Islet of Langerhans (tissue), 1 donor: Measurements from ENCODE around the gene TMEM259.

Experiments used
- FAIRE-seq: peaks from one replicate; lab custom pipeline; 2011; peaks lifted over from hg19 to GRCh38; lab: Jason Lieb, UNC

TMEM259 gene

DNA sequence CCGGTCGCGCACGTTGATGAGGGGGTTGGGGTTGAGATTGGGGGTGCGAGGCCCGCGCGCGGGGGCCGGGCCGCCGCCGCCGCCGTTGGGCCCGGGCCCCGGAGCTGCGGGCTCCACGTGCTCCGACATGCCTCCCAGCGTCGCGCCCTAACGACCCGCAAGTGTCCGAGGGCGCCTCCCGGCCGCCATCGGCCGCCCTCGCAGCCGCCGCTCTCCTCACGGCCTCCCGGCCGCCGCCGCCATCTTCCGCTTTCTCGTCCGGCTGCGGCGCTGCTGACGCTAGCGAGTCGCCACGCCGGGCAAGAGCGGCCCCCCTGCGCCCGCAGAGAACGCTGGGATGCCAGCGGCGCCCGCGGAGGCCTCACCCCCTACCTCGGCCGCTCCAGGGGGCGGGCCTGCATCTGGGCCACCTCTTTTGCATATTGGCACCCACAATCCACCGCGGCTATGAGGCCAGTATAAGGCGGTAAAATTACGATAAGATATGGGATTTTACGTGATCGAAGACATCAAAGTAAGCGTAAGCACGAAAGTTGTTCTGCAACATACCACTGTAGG lies at the start of gene TMEM259:
Gene TMEM259 (minus strand): TSS at position 256 of the 558 bp plus-strand sequence. CDS start 127 bp downstream, at position 129.
- no peak for FAIRE-seq

DNA sequence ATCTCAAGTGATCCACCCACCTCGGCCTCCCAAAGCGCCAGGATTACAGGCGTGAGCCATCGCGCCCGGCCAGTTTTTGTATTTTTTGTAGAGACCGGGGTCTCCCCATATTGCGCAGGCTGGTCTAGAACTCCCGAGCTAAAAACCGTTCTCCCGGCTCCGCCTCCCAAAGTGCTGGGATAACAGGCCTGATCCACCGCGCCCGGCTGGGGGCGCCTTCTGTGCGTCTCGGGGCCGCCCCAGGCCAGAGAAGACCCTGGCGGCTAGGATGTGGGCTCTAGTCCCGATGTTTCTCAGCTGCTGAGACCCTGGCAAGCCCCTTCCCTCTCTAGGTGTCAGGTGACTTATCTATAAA lies 49.6 kb upstream of the TMEM259 start:
- no peak for FAIRE-seq

DNA sequence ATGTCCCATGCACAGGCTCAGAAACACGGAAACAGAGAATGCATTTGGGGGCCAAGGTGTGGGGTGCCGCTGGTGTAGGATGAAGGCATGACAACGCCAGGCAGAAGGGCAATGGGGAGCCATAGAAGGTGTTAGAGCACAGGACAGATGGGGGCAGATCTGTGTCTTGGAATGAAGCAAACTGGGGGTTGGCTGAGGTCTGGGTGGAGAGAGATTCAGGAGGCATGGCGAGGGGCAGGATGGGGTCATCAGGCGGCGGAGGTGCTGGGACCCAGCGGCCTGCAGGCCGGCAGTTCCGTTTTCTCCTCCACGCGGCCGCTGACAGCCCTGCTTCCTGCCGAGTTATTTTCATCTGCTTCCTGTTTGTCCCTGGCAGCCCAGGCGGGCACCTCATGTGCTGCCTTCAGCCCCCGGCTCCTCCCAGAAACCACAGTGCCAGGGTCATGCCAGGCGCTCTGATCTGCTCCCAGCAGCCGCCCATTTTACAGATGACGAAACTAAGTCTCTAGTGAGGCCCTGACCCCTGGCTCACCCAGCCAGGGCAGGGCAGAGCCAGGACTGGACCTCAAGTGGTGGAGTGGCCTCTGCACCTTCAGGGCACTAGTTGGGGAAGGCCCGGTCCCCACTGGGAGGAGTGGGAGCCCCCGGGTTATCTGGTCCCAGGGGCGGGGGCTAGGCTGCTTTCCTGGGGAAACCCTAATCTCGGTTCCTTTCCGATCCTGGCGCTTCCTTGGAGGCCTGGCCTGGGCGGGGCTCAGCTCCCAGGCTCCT lies 48.3 kb upstream of the TMEM259 start:
- FAIRE-seq, result no peak

DNA sequence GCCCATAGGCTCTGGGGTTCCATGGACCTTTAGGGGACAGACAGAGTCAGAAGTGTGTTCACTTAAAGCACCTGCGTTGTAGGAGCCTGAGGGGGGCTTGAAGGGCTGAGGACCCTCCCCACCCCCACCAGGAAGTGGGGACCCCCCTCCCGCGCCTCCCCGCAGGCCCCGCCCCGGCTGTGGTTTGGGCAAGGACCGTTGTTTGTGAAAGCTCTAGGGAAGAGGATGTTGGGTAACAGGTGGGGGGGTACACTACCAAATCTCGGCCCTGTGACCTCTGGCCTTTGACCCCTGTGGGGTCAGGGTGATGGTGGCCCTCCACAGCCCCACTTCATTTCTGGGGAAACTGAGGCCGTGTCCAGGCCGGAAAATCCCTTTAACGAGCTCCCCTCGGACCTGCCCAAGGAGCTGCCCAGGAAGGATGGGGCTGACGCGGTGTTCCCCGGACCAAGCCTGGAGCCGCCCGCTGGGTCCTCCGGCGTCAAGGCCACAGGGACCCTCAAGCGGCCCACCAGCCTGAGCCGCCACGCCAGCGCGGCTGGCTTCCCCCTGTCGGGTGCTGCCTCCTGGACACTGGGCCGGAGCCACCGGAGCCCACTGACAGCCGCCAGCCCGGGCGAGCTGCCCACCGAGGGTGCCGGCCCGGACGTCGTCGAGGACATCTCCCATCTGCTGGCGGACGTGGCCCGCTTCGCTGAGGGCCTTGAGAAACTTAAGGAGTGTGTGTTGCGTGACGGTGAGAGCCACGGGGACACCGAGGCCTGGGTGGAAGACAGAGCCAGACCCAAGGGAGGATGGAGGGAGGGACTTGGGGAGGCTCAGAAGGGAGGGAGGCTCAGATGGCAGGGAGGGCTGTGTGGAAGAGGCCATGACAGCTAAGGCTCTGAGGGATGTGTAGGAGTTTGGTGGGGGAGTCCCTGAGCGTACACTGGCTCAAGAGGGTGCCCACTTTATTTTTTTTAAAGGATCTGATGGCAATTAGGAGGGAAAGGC lies 47.4 kb upstream of the TMEM259 start:
- no peak for FAIRE-seq

DNA sequence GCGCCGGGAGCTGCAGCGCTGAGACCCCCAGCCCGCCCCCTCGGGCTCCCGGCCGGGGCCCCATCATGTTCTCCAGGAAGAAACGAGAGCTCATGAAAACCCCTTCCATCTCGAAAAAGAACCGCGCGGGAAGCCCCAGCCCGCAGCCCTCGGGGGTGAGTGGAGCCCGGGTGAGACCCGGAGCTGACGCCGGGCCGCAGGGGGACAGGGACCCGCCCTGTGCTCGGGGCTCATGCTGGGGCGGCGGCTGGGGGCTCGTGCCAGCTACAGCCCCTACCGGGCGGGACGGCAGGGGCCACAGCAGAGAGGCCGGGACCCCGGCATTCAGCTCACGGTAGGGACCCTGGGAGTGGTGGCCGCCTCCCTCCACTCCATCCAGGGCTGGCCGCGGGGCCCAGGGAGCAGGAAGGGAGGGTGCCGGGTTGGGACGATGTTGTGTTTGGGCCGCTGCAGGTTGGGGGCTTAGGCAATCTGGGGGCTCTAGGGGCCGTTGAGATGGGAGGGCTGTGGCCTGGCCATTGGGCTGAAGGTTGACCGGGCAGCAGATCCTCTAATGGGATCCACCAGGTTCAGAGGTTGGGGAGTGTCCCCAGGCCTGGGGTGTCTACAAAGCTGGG lies 46.5 kb upstream of the TMEM259 start:
- no peak for FAIRE-seq

DNA sequence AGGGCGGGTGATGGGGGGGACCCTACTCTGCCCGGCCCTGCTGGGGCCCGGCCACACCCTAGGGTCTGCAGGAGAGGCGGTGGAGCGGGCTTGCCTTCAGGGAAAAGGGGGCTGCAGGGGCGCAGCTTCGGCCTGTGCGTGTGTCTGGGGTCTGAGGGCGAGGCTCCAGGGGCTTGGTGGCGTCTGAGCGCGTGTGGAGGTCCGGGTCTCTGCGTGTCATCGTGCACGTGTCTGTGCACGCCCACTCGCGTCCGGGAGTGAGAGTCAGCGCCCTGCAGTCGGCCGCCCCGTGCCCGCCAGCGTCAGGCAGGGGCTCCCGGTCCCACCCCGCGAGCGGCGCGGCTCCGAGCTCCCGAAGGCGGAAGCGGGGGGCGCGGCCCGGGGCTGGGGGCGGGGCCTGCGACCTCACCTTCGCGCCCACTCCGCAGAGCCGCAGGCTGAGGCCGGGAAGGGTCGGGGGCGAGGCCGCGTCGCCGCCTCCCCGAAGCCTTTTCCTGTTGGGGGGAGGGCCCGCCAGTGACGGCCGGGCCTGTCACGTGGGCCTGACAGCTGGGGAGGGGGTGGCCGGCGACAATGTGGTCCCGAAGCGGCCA lies 45.9 kb upstream of the TMEM259 start, which contains the start of gene ARHGAP45:
Gene ARHGAP45 (plus strand): TSS at position 420 of the 593 bp plus-strand sequence. CDS start 239 bp downstream, outside the sequence.
- FAIRE-seq, result no peak

DNA sequence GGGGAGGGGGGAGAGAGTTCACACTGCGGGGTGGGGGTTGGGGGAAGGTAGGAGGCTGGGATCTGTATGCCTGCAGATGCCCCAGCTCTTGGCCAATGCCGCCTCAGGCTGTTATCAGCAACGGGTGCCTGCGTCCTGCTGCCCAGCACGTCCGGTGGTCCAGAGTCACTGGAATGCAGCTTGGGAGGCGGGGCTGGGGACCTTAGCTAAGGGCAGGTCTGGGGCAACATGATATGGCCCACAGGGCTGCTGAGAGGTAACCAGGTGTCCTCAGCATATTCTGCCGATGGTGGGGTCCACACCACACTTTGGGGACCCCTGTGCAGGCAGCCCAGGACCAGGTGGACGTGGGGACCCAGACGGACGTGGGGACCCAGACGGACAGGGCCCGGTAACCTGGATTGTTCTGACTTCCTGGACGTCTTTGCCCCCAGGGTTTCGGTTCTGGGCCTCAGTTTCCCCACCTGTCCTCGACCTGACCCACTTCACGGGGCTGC lies 45.4 kb upstream of the TMEM259 start:
- no peak for FAIRE-seq

DNA sequence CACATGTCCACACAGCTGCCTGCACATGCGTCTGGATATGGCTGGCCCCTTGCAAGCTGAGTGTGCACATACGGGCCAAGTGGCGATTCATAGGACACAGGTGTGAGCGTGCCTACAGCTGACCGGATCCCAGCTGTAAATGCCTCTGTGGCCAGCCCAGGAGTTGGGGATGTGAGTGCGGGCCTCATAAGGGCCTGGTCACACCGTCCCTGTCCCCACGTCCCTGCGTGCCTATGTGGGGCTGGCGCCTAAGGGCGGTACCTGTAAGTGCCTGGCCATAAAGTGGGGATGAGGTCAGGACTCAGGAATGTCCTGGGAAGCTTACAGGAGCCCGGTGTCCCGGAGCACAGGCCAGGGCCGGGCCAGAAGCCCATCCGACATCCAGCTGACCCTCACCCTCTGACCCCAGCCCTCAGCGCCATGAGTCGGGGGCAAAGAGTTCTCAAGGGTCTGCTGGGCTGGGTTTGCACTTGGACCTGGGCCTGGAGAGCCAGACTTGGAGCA lies 44.7 kb upstream of the TMEM259 start:
- FAIRE-seq, result no peak

DNA sequence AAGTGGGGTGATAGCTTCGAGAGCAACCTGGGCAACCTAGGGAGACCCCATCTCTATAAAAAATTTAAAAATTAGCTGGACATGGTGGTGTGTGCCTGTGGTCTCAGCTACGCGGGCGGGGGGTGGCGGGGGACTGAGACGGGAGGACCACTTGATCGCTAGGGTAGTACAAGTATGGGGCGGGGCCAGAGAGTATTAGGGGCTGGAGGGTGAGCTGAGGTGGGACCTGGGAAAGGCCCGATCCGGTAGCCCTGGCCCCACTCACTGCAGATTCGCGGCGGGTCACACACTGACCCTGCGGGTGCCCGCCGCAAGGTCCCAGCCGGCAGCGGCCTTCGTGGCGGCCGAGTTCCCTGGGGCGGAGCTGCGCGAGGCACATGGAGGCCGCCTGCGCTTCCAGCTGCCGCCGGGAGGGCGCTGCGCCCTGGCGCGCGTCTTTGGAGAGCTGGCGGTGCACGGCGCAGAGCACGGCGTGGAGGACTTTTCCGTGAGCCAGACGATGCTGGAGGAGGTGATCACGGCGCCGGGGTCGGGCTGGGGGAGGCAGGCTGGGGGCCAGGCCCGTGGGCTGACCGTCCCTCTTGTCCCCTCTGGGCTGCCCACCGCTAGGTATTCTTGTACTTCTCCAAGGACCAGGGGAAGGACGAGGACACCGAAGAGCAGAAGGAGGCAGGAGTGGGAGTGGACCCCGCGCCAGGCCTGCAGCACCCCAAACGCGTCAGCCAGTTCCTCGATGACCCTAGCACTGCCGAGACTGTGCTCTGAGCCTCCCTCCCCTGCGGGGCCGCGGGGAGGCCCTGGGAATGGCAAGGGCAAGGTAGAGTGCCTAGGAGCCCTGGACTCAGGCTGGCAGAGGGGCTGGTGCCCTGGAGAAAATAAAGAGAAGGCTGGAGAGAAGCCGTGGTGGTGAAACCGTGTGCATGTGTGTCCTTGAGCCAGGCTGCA lies 44.0 kb upstream of the TMEM259 start:
- no peak for FAIRE-seq

DNA sequence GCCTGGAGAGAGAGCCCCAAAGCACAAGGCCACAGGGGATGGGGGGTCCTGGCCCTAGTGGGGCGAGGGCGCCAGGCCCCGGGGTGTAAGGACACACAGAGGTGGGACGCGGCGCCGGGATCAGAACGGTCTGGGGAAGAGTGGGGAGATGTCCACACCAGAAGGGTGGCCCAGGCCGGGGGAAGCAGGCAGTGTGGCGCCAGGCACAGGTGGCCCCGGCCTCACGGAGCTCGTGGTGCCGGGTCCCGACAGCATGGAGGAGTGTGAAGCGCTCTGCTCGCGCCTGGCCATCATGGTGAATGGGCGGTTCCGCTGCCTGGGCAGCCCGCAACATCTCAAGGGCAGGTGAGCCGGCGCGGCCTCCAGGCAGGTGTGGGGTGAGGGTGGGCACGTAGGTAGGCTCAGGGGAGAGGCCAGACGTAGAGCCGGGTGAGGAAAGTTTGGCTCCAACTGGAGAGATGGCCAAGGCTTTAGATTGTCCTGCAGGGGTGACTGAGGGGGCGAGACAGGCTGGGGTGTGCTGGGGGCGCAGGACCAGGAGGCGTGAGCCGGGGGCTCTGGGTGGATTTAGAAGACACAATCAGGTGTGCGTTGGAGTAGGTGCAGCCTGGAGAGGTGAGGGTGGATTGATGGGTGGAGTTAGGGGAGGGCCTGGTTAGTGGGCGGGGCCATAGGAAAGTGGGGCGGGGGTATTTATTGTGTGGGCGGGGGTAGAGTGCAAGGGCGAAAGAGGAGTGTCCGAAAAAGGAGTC lies 43.2 kb upstream of the TMEM259 start:
- FAIRE-seq, result no peak

DNA sequence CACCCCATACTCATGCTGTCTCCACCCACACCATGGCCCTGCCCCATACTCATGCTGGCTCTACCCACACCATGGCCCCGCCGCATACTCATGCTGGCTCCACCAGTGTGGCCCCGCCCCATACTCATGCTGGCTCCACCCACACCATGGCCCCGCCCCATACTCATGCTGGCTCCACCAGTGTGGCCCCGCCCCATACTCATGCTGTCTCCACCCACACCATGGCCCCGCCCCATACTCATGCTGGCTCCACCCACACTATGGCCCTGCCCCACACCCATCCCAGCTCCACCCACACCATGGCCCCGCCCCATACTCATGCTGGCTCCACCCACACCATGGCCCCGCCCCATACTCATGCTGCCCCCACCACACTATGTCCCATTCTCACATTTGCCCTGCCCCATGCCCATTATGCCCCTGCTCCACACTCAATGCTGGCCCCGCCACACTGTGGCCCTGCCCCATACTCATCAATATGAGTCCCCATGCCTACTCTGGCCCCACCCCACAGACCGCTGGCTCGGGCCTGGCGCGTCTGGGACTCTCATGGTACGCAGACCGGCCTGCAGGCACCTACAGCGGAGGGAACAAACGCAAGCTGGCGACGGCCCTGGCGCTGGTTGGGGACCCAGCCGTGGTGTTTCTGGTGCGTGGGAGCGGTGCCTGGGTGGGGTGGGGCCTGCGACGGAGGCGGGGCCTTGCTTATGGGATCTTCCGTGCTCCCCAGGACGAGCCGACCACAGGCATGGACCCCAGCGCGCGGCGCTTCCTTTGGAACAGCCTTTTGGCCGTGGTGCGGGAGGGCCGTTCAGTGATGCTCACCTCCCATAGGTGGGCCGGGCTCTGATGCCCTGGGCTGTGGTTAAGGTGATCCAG lies 42.3 kb upstream of the TMEM259 start:
- no peak for FAIRE-seq

DNA sequence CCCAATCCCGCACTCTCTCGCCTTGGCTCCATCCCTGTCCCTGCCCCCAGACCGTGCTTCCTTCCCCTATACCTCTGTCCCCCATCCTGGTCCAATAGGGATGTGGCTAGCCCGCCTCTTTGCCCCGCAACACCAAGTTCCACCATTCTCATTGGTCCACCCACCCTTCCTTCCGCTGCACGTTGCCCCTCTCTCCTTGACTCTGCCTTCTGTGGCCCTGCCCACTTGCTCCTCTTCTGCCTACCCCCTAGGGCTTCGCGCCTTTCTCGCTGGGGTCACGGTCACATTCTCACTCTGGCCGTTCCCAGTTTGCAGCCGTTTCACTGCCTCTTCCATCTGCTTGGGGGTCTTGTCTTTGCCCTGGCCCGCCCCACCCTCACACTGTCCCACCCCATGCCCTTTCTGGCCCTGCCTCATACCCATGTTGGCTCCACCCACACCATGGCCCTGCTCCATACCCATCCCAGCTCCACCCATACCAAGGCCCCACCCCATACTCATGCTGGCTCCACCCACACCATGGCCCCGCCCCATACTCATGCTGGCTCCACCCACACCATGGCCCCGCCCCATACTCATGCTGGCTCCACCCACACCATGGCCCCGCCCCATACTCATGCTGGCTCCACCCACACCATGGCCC lies 41.6 kb upstream of the TMEM259 start:
- FAIRE-seq, result no peak

DNA sequence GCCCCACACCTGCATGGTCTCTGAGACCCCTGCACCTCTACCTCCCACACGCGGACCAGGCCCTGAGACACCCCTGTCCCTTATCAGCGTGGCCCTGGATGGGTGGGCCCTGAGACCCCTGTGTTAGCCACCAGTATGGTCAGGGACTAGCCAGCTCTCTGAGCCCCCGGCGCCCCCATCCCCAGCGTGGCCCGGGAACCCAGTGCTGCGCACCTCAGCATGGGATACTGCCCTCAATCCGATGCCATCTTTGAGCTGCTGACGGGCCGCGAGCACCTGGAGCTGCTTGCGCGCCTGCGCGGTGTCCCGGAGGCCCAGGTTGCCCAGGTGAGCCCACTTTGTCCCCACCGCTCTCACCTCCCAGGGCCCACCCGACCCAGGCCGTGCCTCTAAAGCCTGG lies 41.1 kb upstream of the TMEM259 start:
- no peak for FAIRE-seq

DNA sequence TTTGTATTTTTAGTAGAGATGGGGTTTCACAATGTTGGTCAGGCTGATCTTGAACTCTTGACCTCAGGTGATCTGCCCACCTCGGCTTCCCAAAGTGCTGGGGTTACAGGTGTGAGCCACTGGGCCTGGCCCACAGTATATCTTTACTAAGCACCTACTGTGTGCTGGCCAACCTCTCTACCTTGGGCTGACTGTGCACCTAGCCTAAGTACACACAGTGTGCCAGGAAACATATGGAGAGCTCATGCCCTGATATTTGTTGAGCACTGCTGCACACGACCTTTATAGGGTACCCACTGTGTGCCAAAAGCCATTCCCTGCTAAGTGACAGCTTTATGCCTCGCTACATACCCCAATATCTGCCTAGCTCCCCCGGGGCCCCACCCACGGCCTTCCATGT lies 39.8 kb upstream of the TMEM259 start:
- no peak for FAIRE-seq

DNA sequence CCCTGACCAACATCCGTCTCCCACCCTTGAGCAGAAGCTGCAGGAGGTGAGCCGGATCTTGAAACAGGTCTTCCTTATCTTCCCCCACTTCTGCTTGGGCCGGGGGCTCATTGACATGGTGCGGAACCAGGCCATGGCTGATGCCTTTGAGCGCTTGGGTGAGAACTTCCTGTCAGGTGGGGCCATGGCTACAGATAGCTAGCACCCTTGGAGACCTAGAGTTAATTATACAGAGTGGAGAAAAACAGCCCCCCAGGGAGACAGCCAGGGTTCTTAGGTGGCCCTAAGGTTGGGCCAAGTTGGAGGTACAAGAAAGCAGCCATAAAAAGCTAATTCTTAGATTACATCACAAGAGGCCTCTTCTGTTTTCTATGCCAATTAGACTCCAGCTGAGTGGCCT lies 37.2 kb upstream of the TMEM259 start:
- no peak for FAIRE-seq

DNA sequence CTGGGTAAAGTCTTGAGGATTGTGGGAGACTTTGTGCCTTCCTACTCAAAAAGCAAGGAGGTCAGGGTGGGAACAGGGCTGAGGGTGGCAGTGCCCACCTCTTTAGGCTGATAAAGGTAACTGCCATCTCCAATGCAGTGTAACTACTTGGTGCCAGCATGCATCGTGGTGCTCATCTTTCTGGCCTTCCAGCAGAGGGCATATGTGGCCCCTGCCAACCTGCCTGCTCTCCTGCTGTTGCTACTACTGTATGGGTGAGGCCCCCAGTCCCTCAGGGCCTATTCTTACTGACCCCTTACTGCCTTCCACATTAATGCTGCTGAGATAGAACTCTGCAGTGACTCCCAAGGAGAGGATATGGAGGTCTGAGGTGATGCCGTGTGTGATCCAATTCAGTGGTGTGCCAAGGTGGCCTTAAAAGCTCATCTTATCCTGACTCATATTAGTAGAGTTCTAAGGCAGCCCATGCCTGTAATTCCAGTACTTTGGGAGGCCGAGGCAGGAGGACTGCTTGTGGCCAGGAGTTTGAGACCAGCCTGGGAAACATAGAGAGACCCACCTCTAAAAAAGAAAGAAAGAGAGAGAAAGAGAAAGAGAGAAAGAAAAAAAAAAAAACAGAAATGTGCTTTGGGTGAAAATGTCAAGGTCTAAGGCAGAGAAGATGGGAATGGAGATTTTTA lies 36.4 kb upstream of the TMEM259 start:
- no peak for FAIRE-seq

DNA sequence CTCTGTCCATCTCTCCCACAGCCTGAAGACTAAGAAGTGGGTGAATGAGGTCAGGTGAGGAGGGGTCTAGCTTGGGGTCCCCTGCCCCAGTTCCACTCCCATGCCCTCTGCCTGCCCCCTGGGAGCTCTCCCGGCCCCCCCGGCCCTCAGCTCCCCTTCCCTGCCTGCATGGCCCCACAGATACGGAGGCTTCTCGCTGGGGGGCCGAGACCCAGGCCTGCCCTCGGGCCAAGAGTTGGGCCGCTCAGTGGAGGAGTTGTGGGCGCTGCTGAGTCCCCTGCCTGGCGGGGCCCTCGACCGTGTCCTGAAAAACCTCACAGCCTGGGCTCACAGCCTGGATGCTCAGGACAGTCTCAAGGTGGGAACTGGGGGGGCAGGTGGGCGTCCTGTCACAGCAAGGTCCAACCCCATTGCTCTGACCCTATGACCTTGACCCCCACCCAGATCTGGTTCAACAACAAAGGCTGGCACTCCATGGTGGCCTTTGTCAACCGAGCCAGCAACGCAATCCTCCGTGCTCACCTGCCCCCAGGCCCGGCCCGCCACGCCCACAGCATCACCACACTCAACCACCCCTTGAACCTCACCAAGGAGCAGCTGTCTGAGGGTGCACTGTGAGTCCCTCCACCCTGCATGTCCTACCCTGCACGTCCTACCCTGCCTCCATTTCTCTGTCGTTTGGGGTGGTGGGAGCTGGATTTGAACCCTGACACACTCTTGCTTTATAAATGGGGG lies 35.1 kb upstream of the TMEM259 start:
- no peak for FAIRE-seq
